ENCODE results near the gene STXBP5.

GRCh38 chr6:147384029-147384428 is 179.8 kb downstream of the STXBP5 start:
- no peak for TF ChIP-seq CTCF (IDR thresholded peaks at IDR 0.05)
- no peak for TF ChIP-seq POLR2AphosphoS5 (IDR thresholded peaks at IDR 0.05)
- no peak for TF ChIP-seq POLR2A (IDR thresholded peaks at IDR 0.05)
